Epithelial cell of proximal tubule (primary cell): ENCODE measurements around the gene EIF4B. TPM values are rescaled to one million over a fixed set of nuclear protein-coding genes. Genes with fewer than 3 reads are reported as not detected.

Source experiments
- DNase-seq: peaks from one replicate; pipeline ENCODE4 v3.0.0-alpha.2; 2011; ENCODE audit warnings: low read depth
- H3K4me3 ChIP-seq: 2 replicates; pipeline ENCODE4 v1.5.1; 2011; ENCODE audit warnings: low read depth, mild to moderate bottlenecking, low read length
- CTCF ChIP-seq: conservative IDR thresholded peaks from 2 replicates; pipeline ENCODE4 v1.5.1; 2012; ENCODE audit warnings: low read depth, mild to moderate bottlenecking, low read length
- total RNA-seq: library from RNA; depleted of rRNA; stranded (reverse); fragments of >200 nt; gene quantifications from 2 replicates; pipeline ENCODE4 v1.2.3, GENCODE V29; 2015

EIF4B gene
- total RNA-seq, 1 donor from 2014 or later, result 447 TPM

DNA sequence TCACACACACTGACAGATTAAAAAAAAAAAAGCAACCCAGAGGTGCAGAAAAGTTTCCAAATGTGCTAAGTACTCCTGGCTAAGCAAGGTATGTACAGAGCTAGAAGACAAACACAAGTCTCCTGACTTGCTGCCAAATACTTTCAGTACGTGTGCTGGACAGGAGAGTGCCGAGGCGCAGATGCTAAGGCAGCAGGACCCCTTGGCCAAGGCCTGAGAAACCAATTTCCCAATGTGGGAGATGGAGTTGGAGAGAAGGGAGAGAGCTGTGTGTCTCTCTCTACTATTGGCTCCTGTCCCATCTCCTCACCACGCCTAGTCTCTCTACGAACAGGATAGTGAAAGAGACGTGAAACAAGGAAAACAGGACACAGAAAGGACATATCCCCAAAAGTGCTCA, 67.6 kb downstream of the EIF4B start:
- no peak overlapping the region for H3K4me3 ChIP-seq
- DNase-seq, result no peak
- no peak for TF ChIP-seq CTCF

- no peak for TF ChIP-seq CTCF
- H3K4me3 ChIP-seq, result no peak overlapping the region
- DNase-seq, result no peak
These were observed 68.2 kb downstream of the EIF4B start for GRCh38 chr12:53074283-53074998.

DNA sequence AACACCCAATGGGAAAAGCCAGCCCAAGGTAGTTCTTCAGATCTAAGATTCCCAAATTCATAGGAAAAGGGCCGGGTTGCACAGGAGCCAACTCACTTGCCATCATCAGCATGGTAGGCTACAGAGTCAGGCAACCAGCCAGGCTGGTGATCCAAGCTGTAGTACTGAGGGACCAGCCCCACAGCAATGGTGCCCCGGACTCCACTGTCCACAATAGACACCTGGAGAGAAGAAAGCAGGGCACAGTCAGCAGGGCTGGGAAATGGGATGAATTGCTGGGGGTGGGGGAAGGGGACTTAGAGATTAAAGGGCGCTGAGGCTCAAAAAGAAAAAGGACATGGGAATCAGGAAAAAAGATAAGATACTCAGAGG, 68.7 kb downstream of the EIF4B start:
- no peak overlapping the region for H3K4me3 ChIP-seq
- no peak for TF ChIP-seq CTCF
- DNase-seq, result no peak

- no peak overlapping the region for H3K4me3 ChIP-seq
- TF ChIP-seq CTCF, result no peak
- DNase-seq, result no peak
These were observed 70.2 kb downstream of the EIF4B start for GRCh38 chr12:53076461-53076860.

GRCh38 chr12:53077030-53077429, 70.8 kb downstream of the EIF4B start:
- TF ChIP-seq CTCF, result no peak
- DNase-seq, result no peak
- no peak overlapping the region for H3K4me3 ChIP-seq

DNA sequence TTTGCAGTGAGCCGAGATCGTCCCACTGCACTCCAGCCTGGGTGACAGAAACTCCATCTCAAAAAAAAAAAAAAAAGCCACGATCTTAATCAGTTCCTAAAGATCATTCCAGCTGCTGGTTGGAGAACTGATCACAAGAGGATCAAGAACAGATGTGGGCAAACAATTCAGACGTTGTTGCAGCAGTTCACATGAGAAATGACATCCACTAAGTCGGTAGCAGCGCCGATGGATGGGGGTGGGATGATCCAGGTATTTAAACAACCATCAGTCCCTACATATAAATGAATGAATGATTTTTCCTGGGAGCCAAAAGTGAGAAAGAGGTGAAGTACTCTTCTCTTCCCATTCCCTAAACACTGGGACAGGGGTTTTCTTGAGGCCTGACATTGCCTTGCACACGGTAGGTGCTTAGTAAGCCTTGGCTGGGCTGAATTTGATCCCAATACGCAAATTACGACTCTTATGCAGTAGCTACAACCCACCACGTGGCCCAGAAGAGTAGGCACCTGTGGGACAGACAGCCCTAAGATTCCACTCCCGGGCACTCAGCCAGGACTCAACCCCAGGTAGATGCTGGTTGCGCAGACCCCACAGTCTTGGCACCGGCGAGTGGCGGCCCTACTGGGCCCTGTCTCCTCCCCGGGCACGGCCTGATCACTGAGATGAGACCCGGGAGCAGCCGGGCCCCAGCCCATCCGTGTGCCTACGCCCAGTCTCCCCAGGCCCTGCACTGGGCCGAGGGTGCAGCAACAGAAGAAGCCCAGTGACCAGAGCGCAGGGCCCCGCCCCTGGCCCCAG, 72.4 kb downstream of the EIF4B start:
- TF ChIP-seq CTCF, result no peak
- H3K4me3 ChIP-seq, result peak overlapping the region; percentile 84
- DNase-seq, result no peak
